ENCODE results near the gene ATP9B.
A peak's percentile ranks its signal among the peaks of the same experiment; 100 is the strongest.

ATP9B gene

DNA sequence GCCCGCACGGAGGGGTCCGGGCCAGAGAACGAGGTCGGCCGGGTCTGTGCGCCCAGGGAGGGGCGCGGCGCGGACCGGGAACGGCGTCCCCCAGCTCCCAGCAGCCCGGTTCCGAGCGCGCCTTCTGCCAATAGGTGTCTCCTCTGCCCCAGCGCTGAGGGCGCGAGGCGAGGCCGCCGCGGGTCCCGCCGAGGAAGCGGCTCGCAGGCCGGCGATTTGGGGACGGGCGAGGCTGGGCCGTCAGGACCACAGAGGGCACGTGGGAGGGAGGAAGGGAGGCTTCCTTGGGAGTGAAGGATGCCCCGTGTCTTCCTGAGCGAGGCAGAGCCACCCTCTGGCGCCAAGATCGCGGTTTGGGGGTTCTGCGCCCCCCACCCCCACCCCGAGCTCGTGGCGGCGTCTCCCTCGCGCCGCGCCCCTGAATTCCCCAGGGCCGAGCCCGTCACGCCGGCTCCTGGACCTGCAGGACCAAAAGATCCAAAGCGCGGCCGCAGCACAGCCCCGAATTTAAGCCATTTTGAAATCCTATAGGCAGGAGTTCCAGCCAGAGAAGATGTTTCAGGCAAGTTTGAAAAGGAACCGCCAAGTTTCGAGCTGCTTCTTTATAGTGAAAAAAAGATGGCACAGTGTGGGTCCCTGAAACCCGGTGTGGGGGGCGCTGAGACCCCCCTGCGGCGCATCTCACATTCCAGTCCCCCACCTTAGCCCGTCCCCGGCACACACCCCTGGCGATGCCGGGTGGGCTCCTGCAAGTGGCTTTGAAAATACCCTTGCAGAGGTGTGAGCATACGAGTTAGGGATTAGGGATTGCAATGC, 327.4 kb downstream of the ATP9B start:
- CTCF ChIA-PET, result interaction anchor here (0.6 to 0.7 kb wide), 4 partner anchors 13 to 133 kb away, joined by 3 read pairs; no protein-coding TSS in a partner anchor
- peak overlapping the region; percentile 46; the same call in 1 of the 2 replicates for H3K27ac ChIP-seq (ENCODE audit: extremely low read depth, low read depth, low read length)

More for the DNA sequence above, 327.4 kb downstream of the ATP9B start:
- peaks cover 6% of the 10 kb centered on the region; the same call in 1 of the 2 replicates for H3K4me1 ChIP-seq (ENCODE audit: control insufficient read depth, insufficient read depth, low read length)
- H3K9me3 ChIP-seq (ENCODE audit: control insufficient read depth, insufficient read depth, low read depth, low read length), result no peaks in the 10 kb centered on the region
- no peaks in the 10 kb centered on the region for H3K36me3 ChIP-seq (ENCODE audit: control insufficient read depth in 2 of 2, insufficient read depth in 1 of 2, low read length in 2 of 2)
- POLR2A ChIA-PET, result no interaction called here
- TF ChIP-seq ZBTB10 (tag by site-specific recombination; IDR thresholded peaks at IDR 0.05), result peak; percentile 88
- no peak for TF ChIP-seq ZNF404 (tag by site-specific recombination; IDR thresholded peaks at IDR 0.05)
- TF ChIP-seq, protein P1, sequence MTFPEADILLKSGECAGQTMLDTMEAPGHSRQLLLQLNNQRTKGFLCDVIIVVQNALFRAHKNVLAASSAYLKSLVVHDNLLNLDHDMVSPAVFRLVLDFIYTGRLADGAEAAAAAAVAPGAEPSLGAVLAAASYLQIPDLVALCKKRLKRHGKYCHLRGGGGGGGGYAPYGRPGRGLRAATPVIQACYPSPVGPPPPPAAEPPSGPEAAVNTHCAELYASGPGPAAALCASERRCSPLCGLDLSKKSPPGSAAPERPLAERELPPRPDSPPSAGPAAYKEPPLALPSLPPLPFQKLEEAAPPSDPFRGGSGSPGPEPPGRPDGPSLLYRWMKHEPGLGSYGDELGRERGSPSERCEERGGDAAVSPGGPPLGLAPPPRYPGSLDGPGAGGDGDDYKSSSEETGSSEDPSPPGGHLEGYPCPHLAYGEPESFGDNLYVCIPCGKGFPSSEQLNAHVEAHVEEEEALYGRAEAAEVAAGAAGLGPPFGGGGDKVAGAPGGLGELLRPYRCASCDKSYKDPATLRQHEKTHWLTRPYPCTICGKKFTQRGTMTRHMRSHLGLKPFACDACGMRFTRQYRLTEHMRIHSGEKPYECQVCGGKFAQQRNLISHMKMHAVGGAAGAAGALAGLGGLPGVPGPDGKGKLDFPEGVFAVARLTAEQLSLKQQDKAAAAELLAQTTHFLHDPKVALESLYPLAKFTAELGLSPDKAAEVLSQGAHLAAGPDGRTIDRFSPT (tag by site-specific recombination; IDR thresholded peaks at IDR 0.05), result no peak; the same call in 1 of the 2 replicates
- TF ChIP-seq ZBTB8A (tag by site-specific recombination; IDR thresholded peaks at IDR 0.05), result peak; percentile 49; the same call in 1 of the 2 replicates
- peak; percentile 61 for TF ChIP-seq GLIS2 (tag by site-specific recombination; IDR thresholded peaks at IDR 0.05)
- no peak for TF ChIP-seq ZNF660 (tag by site-specific recombination; IDR thresholded peaks at IDR 0.05)
- TF ChIP-seq SP2 (tag by site-specific recombination; IDR thresholded peaks at IDR 0.05), result 0 out of 2 replicates have a peak, but pooled peaks have one; percentile 19
- TF ChIP-seq ZBTB26 (tag by site-specific recombination; optimal IDR thresholded peaks at IDR 0.05), result peak; percentile 51
- TF ChIP-seq, protein P2, sequence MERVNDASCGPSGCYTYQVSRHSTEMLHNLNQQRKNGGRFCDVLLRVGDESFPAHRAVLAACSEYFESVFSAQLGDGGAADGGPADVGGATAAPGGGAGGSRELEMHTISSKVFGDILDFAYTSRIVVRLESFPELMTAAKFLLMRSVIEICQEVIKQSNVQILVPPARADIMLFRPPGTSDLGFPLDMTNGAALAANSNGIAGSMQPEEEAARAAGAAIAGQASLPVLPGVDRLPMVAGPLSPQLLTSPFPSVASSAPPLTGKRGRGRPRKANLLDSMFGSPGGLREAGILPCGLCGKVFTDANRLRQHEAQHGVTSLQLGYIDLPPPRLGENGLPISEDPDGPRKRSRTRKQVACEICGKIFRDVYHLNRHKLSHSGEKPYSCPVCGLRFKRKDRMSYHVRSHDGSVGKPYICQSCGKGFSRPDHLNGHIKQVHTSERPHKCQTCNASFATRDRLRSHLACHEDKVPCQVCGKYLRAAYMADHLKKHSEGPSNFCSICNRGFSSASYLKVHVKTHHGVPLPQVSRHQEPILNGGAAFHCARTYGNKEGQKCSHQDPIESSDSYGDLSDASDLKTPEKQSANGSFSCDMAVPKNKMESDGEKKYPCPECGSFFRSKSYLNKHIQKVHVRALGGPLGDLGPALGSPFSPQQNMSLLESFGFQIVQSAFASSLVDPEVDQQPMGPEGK (tag by site-specific recombination; IDR thresholded peaks at IDR 0.05), result peak; percentile 55; the same call in 1 of the 2 replicates
- TF ChIP-seq ZBTB20 (tag by site-specific recombination; IDR thresholded peaks at IDR 0.05), result peak; percentile 33; the same call in 1 of the 2 replicates
- TF ChIP-seq ZNF335 (tag by site-specific recombination; conservative IDR thresholded peaks at IDR 0.05), result peak; percentile 27; the same call in 1 of the 2 replicates
- peak overlapping the region; percentile 48 for H3K4me3 ChIP-seq (ENCODE audit: low read depth, low read length)

All from HEK293 (cell line).